WTC11 (cell line): ENCODE measurements around the gene RTN4. TPM values are rescaled to one million over a fixed set of nuclear protein-coding genes. Genes with fewer than 3 reads are reported as not detected.
"Not testable (repeated sequence)": the region's sequence is repeated elsewhere in the genome, so short reads cannot be mapped to it uniquely, and the experiment has no call there.

Experiments
- ATAC-seq: fragments of 200-7000 bp; cut with Tn5 transposase; 2 replicates; pipeline ENCODE4 v1.10.0; 2021; ENCODE audit warnings: mild to moderate bottlenecking, moderate library complexity
- CTCF ChIA-PET: fragments of 300-600 bp; sonication (Branson Sonifier 250); formaldehyde crosslinking; loops from one replicate; lab custom pipeline; 2021; ENCODE audit warnings: antibody characterized with exemption; lab: Charles Lee
- POLR2A ChIA-PET: fragments of 350-600 bp; sonication (Branson Sonifier 250); formaldehyde crosslinking; loops from one replicate; lab custom pipeline; 2021; ENCODE audit warnings: antibody characterized with exemption; lab: Charles Lee
- DNase-seq: peaks from one replicate; pipeline ENCODE4 v3.0.0; 2021; ENCODE audit warnings: low spot score
- H3K27ac Mint-ChIP-seq: 2 replicates; pipeline ENCODE4 v1.8.0; 2021; ENCODE audit warnings: mixed read lengths
- H3K27me3 Mint-ChIP-seq: 2 replicates; pipeline ENCODE4 v1.8.0; 2021; ENCODE audit warnings: low read depth, mild to moderate bottlenecking, moderate library complexity, mixed read lengths
- H3K36me3 Mint-ChIP-seq: 2 replicates; pipeline ENCODE4 v1.8.0; 2021; ENCODE audit warnings: mixed read lengths
- H3K4me1 Mint-ChIP-seq: 2 replicates; pipeline ENCODE4 v1.8.0; 2022; ENCODE audit warnings: mixed read lengths
- H3K4me3 Mint-ChIP-seq: 2 replicates; pipeline ENCODE4 v1.8.0; 2021; ENCODE audit warnings: mild to moderate bottlenecking, moderate library complexity, mixed read lengths
- H3K9me3 Mint-ChIP-seq: 2 replicates; pipeline ENCODE4 v1.8.0; 2021; ENCODE audit warnings: mixed read lengths
- ATF6 ChIP-seq: sonication (generic); formaldehyde crosslinking; IDR thresholded peaks from 2 replicates; pipeline ENCODE4 v1.8.1; 2023; ENCODE audit warnings: mild to moderate bottlenecking, missing genetic modification reagents
- CTCF ChIP-seq: fragments of 200-600 bp; IDR thresholded peaks from 2 replicates; pipeline ENCODE4 v1.8.0; 2022; ENCODE audit warnings: antibody characterized with exemption
- ELF4 ChIP-seq: sonication (generic); formaldehyde crosslinking; IDR thresholded peaks from 2 replicates; pipeline ENCODE4 v1.8.1; 2022; ENCODE audit warnings: low read depth, mild to moderate bottlenecking, moderate library complexity, missing genetic modification reagents
- FOXJ3 ChIP-seq: sonication (generic); formaldehyde crosslinking; IDR thresholded peaks from 2 replicates; pipeline ENCODE4 v1.9.0; 2021; ENCODE audit warnings: missing genetic modification reagents, mild to moderate bottlenecking, borderline replicate concordance
- FOXP4 ChIP-seq: sonication (generic); formaldehyde crosslinking; IDR thresholded peaks from 2 replicates; pipeline ENCODE4 v1.8.0; 2022; ENCODE audit warnings: mild to moderate bottlenecking, missing genetic modification reagents
- GABPB1 ChIP-seq: sonication (generic); formaldehyde crosslinking; IDR thresholded peaks from 2 replicates; pipeline ENCODE4 v1.8.1; 2023; ENCODE audit warnings: mild to moderate bottlenecking, missing genetic modification reagents
- JUN ChIP-seq: sonication (generic); formaldehyde crosslinking; IDR thresholded peaks from 2 replicates; pipeline ENCODE4 v1.8.0; 2023; ENCODE audit warnings: mild to moderate bottlenecking, missing genetic modification reagents
- MLX ChIP-seq: sonication (generic); formaldehyde crosslinking; IDR thresholded peaks from 2 replicates; pipeline ENCODE4 v1.8.1; 2023; ENCODE audit warnings: mild to moderate bottlenecking, missing genetic modification reagents, moderate library complexity
- SOX15 ChIP-seq: fragments of 250-450 bp; sonication (Bioruptor Pico); IDR thresholded peaks from 2 replicates; pipeline ENCODE4 v1.9.0; 2021; ENCODE audit warnings: mild to moderate bottlenecking
- TCF7 ChIP-seq: sonication (generic); formaldehyde crosslinking; IDR thresholded peaks from 2 replicates; pipeline ENCODE4 v1.8.0; 2022; ENCODE audit warnings: mild to moderate bottlenecking, low read depth, missing genetic modification reagents, moderate library complexity
- TEAD4 ChIP-seq: sonication (generic); formaldehyde crosslinking; IDR thresholded peaks from 2 replicates; pipeline ENCODE4 v1.8.0; 2022; ENCODE audit warnings: mild to moderate bottlenecking, missing genetic modification reagents
- USF2 ChIP-seq: sonication (generic); formaldehyde crosslinking; IDR thresholded peaks from 2 replicates; pipeline ENCODE4 v1.8.1; 2023; ENCODE audit warnings: mild to moderate bottlenecking, missing genetic modification reagents, moderate library complexity
- ZBTB21 ChIP-seq: sonication (generic); formaldehyde crosslinking; IDR thresholded peaks from 2 replicates; pipeline ENCODE4 v1.8.1; 2023; ENCODE audit warnings: mild to moderate bottlenecking, missing genetic modification reagents, borderline replicate concordance
- ZSCAN18 ChIP-seq: fragments of 250-450 bp; sonication (Bioruptor Pico); IDR thresholded peaks from 2 replicates; pipeline ENCODE4 v2.1.2; 2022; ENCODE audit warnings: mild to moderate bottlenecking, moderate library complexity
- total RNA-seq: library from RNA; stranded (reverse); gene quantifications from 3 replicates; pipeline ENCODE4 v1.2.3, GENCODE V29; 2021

Gene RTN4
- total RNA-seq, 1 experiment from 2014 or later: 202 TPM

- H3K4me1 Mint-ChIP-seq: peaks cover 31% of the 10 kb centered on the region
- CTCF ChIA-PET: interaction anchor here (0.7 kb wide), 1 partner anchor 1679 kb away, joined by 3 read pairs; no protein-coding TSS in a partner anchor
- ATAC-seq: peak; percentile 83
- TF ChIP-seq CTCF: peak; percentile 43
- no peak for TF ChIP-seq SOX15 (CRISPR knock-in tag)
- TF ChIP-seq ELF4 (CRISPR knock-in tag): no peak
- H3K9me3 Mint-ChIP-seq: no peaks in the 10 kb centered on the region
- H3K36me3 Mint-ChIP-seq: no peaks in the 10 kb centered on the region
- peak overlapping the region; percentile 82; the same call in 1 of the 2 replicates for H3K27ac Mint-ChIP-seq
- no peaks in the 10 kb centered on the region for H3K27me3 Mint-ChIP-seq
- POLR2A ChIA-PET: no interaction called here
- H3K4me3 Mint-ChIP-seq: no peak overlapping the region
- no peak for DNase-seq
These were observed 52.4 kb downstream of the RTN4 start for GRCh38 chr2:54997826-54998225.

GRCh38 chr2:54995553-54995952, 54.7 kb downstream of the RTN4 start:
- Mint-ChIP-seq H3K9me3 (no peaks in the 10 kb centered on the region), H3K4me3 (no peak overlapping the region), H3K4me1 (peaks cover 26% of the 10 kb centered on the region), H3K27ac (no peak overlapping the region), H3K27me3 (no peaks in the 10 kb centered on the region), H3K36me3 (no peaks in the 10 kb centered on the region)
- CTCF ChIA-PET: no interaction called here
- TF ChIP-seq MLX (no peak), TEAD4 (CRISPR knock-in tag) (no peak), TCF7 (CRISPR knock-in tag) (no peak), JUN (CRISPR knock-in tag) (no peak), SOX15 (CRISPR knock-in tag) (no peak), ATF6 (no peak)
- POLR2A ChIA-PET: no interaction called here
- no peak for ATAC-seq
- DNase-seq: no peak

- POLR2A ChIA-PET, H3K27me3 Mint-ChIP-seq, H3K27ac Mint-ChIP-seq, H3K36me3 Mint-ChIP-seq, CTCF ChIA-PET, ATAC-seq, H3K4me3 Mint-ChIP-seq, DNase-seq, H3K9me3 Mint-ChIP-seq: not testable (repeated sequence)
- H3K4me1 Mint-ChIP-seq: peaks cover 37% of the 10 kb centered on the region
These were observed 59.6 kb downstream of the RTN4 start for GRCh38 chr2:54990694-54991093.

GRCh38 chr2:54988612-54989011, 61.6 kb downstream of the RTN4 start:
- no peak overlapping the region for H3K4me3 Mint-ChIP-seq
- no peaks in the 10 kb centered on the region for H3K27me3 Mint-ChIP-seq
- H3K9me3 Mint-ChIP-seq: no peaks in the 10 kb centered on the region
- CTCF ChIA-PET: no interaction called here
- H3K27ac Mint-ChIP-seq: peak overlapping the region; percentile 51
- peaks cover 39% of the 10 kb centered on the region for H3K4me1 Mint-ChIP-seq
- POLR2A ChIA-PET: no interaction called here
- ATAC-seq: no peak
- no peak for TF ChIP-seq FOXJ3 (CRISPR knock-in tag)
- no peak for TF ChIP-seq ZSCAN18 (CRISPR knock-in tag)
- DNase-seq: no peak
- peaks cover 8% of the 10 kb centered on the region for H3K36me3 Mint-ChIP-seq

GRCh38 chr2:54986264-54986663, 64.0 kb downstream of the RTN4 start:
- ATAC-seq (no peak), DNase-seq (no peak)
- POLR2A ChIA-PET: no interaction called here
- CTCF ChIA-PET: no interaction called here
- peaks cover 39% of the 10 kb centered on the region for H3K4me1 Mint-ChIP-seq
- H3K27me3 Mint-ChIP-seq: no peaks in the 10 kb centered on the region
- H3K4me3 Mint-ChIP-seq: no peak overlapping the region
- peak overlapping the region; percentile 39; the same call in 1 of the 2 replicates for H3K27ac Mint-ChIP-seq
- no peaks in the 10 kb centered on the region for H3K9me3 Mint-ChIP-seq
- TF ChIP-seq USF2 (CRISPR knock-in tag) (no peak), CTCF (no peak), FOXP4 (CRISPR knock-in tag) (no peak), ZBTB21 (no peak), GABPB1 (CRISPR knock-in tag) (no peak), SOX15 (CRISPR knock-in tag) (no peak)
- peaks cover 14% of the 10 kb centered on the region for H3K36me3 Mint-ChIP-seq
